Measurements from ENCODE around the gene MTREX.

DNA sequence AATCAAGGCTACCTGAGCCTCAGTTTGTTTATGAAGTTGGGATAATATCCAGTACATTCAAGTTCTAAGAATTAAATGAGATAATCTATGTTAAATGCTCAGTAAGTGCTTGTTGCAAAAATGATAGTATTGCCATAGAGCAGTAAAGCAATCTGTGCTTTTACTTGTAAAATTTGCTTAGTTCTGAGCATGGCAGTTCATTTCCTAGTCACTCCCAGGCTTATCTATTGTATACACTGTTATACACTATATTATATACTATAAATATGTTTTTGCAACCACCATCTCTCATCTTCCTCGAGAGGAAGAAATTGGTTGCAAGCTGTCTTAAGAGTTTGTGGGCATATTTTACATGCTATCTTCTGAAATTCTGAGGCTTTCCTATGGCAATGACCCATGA, 63.4 kb downstream of the MTREX start:
- TF ChIP-seq, protein P1, sequence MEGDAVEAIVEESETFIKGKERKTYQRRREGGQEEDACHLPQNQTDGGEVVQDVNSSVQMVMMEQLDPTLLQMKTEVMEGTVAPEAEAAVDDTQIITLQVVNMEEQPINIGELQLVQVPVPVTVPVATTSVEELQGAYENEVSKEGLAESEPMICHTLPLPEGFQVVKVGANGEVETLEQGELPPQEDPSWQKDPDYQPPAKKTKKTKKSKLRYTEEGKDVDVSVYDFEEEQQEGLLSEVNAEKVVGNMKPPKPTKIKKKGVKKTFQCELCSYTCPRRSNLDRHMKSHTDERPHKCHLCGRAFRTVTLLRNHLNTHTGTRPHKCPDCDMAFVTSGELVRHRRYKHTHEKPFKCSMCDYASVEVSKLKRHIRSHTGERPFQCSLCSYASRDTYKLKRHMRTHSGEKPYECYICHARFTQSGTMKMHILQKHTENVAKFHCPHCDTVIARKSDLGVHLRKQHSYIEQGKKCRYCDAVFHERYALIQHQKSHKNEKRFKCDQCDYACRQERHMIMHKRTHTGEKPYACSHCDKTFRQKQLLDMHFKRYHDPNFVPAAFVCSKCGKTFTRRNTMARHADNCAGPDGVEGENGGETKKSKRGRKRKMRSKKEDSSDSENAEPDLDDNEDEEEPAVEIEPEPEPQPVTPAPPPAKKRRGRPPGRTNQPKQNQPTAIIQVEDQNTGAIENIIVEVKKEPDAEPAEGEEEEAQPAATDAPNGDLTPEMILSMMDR (IDR thresholded peaks at IDR 0.05): no peak
- TF ChIP-seq POLR2A (IDR thresholded peaks at IDR 0.05): no peak
